HL-60/S4 treated with retinoic acid at 250 ng/mL for 4 days and 3 days (cell line): Measurements from ENCODE around the gene OTP.

Experiments
- in situ Hi-C: fragments of 300-500 bp; cut with MboI; formaldehyde crosslinking; loops from 2 replicates; pipeline ENCODE4 v1.7.0; 2022; ENCODE audit warnings: low sequenced_read_pairs

The OTP gene

DNA sequence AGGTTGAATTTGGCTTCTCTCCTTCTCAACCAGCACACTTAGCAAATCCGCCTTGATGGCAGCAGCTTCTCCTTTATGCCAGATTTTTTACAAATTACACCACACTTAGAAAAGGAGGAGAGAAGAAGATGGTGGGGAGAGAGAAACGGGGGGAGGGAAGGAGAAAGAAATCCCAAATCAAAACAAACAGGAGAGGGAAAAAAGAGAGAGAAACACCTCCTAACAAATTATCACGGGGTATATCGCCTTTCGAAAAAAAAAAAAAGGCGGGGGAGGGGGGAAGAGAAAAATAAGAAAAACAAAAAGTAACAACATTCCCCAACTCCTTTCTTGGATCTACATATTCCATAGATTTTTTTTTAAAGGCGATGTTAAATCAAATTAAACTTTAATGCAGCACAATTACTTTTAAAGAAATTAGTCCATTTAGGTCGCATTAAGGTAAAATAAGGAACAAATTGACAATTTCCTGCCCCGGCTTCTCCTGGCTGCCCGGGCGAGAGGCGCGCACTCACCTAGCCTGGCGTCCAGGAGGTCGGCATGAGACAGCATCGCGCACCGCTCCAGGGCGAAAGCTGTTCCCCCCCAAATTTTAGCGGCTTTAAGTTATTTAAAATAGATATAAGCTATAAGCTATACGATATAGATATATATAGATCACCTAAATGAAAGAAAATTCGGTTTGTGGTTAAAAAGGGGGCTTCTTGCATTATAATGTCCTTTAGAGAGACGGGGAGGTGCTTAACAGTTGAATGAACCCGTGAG is at the start of gene OTP:
OTP (minus strand) TSS at position 716 of the 765 bp plus-strand sequence; CDS start at position 552, 164 bp downstream.
- in situ Hi-C loops, result no loop called here

- in situ Hi-C loops, result no loop called here
Measured at GRCh38 chr5:77683171-77683732, 44.7 kb upstream of the OTP start.

DNA sequence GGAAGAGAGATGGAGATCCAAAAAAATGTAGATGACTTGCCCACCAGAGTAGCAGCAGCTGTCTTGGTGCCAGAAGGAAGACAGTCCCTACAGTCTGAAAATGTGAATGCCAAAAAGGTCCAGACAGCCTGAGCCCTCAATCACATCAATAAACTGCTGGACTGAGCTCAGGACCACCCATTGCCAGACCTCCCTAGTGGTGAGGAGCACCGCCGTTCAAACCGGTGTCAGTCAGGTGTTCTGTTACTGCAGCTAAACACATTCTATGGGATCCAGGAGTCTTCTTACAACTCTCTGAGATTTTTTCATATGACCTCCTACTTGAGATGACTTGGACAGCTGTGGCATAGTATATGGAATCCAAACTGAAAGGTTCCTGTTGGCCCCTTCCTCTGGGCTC is 32.0 kb upstream of the OTP start:
- in situ Hi-C loops, result no loop called here

DNA sequence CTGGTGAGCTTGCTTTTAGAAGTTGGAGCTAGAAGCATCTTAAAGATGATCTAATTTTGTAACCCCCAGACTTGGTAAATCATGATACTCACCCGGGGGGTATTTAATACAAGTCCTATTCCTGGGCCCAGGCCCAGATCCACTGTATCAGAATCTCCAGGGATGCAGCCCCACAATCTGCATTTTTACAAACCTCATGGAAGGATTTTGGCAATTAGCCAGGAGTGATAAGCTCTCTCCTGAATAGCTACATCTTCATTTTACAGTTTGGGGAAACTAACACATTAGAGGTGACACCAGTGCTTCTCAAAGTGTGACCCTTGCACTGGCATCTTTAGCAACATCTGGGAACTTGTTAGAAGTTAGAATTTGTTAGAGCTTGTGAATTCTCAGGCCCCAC is 31.2 kb upstream of the OTP start:
- in situ Hi-C loops, result no loop called here

DNA sequence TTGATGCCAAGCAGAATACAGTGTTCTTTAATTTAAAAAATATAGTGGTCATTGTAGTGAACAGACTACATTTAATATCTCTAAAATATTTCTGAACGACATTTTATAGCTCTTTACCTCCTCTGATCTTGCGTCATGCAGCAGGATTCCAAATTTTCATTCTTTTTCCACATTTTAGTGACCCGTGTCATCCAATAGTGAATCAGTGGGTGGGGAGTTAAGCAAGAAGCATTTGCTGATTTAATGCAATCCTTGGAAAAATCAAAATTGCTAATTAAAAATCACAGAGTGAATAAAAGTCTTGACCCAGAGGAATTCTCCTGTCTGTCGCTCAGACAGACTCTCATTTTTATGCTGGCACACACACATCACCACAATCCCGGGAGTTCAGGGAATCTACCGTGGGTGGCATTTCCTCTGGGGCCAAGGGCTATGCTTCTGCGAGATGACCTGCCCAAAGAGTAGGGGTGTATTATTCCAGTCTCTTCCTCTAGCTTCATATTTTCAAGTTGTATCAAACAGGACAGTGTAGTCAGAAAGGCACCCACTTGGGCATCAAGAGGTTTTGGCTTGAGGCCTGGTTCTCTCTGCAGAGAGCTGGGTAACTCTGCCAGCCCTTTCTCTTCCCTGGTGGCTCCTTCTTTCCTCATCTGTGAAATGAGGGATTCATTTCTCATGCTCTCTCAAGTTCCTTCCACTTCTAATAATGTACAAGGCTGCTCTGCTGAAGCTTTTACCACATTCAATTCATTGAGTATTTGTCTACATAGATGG is 24.8 kb upstream of the OTP start:
- in situ Hi-C loops, result no loop called here

DNA sequence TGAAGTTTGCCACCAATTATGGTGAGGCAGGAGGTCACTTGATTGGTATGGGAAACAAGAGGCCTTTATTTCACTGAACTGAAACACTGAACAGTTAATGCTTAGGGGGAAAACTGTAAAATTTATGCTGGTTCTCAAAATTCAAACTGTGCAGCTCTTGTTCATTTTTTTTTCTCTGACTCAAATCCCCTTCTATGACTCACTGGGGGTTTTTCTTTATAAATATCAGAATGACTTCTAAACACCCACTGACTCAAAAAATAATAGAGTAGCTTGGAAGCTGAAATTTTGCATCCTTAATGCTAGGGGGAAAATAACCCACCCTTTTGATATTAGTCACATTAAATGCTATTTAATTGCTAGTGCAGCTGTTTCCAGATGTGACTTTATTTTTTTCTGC is 24.1 kb upstream of the OTP start:
- in situ Hi-C loops, result no loop called here

DNA sequence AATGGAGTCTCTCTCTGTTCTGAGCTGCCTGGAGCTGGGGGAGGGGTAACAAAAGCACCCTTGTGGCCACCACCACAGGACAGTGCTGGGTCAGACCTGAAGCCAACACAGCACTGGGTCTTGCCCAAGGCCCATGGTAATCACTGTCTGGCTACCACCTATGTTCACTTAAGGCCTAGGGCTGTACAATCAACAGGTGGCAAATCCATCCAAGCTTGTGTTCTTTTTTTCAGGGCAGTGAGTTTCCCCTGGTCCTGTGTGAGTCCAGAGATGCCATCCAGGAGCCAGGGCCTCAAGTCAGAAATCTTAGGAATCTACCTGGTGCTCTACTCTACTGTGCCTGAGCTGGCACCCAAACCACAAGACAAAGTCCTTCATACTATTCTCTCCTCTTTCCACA is 20.1 kb upstream of the OTP start:
- in situ Hi-C loops, result no loop called here

DNA sequence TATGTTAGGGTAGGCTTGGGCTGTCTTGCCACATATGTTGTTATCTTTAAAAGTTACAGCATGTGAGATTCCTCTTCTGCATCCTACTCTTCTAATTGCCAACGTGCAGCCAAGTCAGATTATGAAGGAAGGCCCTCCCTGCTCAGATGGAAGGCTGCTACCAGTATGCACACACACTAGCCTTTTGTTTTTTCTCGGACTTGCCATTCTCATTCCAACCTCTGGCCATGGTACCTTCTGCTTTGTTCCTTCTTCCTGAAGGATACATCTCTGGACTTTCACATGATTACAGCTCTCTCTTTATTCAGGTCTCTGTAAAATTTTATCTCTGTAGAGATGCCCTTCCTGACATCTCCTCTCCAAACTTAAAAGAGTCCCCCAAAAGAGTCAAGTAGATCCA is 12.8 kb upstream of the OTP start:
- in situ Hi-C loops, result no loop called here

DNA sequence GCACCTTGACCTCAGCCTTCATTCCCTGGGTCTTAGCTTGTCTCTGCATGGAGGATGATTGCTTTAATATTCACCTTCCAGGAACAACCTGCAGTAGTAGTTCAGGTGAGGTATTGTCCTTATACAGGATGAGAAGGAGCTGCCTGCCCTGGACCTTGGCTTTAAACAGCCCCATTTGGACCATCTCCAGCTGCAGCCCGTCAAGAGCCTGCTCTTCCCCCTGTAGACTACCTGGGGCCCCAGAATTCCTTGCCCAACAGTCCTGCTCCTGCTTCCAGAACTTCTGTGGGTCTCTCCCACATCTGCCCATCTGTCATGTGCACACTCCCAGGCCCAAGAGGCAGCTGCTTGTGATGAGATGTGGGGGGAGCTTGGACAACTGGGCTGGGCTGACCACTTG is 12.2 kb upstream of the OTP start:
- in situ Hi-C loops, result no loop called here

DNA sequence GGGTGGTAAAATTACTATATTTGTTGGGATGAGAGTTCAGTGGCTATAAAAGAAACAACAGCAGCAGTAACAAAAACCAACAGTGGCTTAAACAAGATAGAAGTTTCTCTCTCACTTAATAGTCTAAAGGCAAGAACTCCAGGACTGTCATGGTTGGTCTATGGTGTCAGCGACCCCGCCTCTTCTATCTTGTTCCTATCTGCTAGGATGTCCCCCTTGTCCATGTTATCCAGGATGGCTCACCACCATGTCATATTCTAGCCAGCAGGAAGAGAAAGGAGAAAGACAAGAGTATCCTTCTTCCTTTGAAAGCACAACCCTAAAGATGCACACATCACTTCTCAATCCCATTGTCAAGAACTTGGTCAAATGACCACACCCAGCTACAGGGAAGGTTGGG is 11.3 kb upstream of the OTP start:
- in situ Hi-C loops, result no loop called here

DNA sequence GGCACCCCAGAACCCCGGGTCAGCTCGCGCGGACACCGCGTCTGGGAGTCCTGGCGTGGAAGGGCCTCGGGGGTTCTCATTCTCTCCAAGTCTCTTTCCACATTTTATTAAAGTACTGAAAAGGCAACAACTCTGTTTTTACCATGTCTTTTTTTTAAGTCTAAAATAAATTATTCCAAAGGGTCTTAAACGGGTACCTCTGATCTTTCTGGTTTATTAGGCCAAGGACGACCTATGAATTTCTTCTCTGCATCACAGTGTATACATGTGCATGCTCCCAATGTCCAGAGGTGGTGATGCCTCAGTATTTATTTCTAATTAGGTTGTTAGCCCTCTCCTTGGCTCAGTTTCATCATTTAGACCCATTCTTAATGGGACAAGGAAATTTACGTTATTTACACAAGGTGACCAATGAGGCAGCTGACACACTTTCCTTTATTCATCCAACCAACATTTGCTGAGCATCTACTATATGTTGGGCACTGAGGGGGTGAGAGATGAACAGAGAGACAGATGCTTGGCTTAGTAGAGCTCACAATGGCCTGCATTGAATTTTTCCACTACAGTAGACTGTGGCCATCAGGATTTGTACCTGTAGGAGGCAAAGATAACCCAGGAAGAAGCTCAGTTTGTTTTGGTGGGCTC is 7.6 kb upstream of the OTP start:
- in situ Hi-C loops, result no loop called here

DNA sequence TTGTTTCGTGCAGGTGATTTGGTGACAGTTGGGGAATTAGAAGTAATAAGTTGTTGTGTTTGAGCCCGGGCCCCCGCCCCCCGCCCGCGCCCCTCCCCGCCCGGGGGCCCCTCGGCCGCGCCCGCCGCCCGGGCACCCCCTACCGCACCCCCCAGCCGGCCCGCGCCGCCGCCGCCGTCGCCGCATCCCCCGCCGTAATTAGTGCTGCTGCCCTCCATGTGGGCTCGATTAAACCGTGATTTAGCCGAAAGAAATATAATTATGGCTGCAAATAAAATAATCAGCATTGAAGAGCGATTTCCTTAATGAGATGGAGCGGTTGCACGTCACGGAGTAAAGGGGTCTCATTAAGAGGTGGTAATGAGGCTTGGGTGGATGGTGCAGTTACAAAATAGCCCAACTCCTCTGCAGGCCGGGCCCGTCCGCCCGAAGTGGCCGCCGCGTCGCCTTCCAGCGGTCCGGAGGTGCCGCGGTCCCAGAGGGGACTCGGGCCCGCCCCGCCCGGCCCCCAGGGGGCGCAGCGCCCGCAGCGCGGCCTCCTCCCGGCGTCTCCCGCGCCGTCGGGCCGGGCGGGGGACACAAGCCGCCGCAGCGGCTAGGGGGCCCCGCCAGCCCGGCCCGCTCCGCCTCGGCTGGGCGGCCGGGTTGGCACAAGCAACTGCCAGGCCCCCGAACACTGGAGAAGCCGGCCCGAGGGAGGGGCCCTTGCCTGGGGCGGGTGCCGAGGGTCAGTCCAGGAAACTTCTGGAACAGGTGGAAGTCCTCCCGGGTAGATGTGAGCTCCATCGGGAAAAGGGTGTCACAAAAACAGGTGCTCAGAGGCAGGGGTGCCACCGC is 6.9 kb upstream of the OTP start:
- in situ Hi-C loops, result no loop called here

- in situ Hi-C loops, result no loop called here
Measured at GRCh38 chr5:77644371-77645157, 6.1 kb upstream of the OTP start.

DNA sequence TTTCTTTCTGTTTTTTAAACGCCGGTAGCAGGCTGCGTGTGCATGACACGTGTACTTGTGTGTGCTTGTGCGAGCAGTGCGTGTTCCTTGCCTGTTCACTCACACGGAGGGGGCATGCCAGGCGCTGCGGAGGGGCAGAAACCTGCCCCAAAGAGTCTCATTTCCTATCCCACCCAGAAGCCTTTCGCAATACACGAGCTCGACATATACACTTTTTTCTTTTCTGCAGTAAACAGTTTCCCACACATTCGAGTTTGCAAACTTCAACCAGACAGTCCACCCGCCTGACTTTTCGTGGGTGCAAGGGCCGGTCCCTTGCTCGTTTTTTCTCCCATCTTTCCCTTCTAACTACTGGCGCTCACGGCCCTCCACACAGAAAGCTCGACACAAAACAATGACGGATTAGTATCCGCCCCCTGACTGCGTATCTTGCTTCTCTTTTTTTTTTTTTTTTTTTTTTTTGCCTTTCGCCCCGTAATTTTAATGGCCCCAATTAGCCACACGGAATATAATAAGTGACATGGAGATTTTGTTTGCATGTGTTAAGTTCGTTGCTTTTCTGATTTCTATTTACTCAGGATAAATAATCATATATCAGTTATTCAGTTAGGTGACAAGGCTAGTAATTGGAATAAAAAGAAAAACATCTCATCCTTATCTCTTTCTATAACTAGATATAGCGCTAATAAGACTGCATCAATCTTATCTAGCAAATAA is 5.3 kb upstream of the OTP start:
- in situ Hi-C loops, result no loop called here

- in situ Hi-C loops, result no loop called here
Measured at GRCh38 chr5:77642738-77643653, 4.5 kb upstream of the OTP start.

GRCh38 chr5:77641963-77642737 is 3.6 kb upstream of the OTP start:
- in situ Hi-C loops, result no loop called here

- in situ Hi-C loops, result no loop called here
Measured at GRCh38 chr5:77641397-77641943, 3.0 kb upstream of the OTP start.
